ENCODE results near the gene AQP5.

DNA sequence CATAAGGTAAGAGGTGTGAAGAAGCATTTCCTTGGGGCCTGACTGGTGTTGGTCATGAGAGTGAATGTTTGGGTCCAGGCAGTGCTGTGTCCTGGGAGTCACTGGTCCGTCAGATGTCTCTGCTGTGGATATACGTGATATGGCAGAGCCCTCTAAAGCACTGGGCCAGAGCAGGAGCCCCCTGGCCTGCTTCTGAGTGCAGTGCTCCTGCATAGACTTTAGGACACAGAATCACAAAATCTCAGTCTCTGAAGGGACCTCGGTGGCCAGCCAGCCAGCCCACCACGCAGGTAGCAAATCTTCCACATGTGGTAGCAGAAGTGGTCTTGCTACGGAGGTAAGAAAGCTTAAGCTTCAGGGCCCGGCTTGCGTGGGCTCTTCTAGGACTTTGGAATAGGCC is 29.6 kb upstream of the AQP5 start:
- TF ChIP-seq EZH2 (IDR thresholded peaks at IDR 0.05; ENCODE audit: insufficient read depth, poor library complexity, severe bottlenecking) (no peak), EZH2phosphoT487 (IDR thresholded peaks at IDR 0.05; ENCODE audit: insufficient read depth, low read depth) (no peak)

Data from GM23248 (cell line).